Esophagus muscularis mucosa (tissue), 3 donors: ENCODE data around the gene EPHA2.

Experiments used
- CTCF ChIP-seq, 3 experiments: fragments of 200-600 bp in 2 of 3; fragments of 450-650 bp in 1 of 3; sonication (generic) in 2 of 3; IDR thresholded peaks; one replicate each; pipeline ENCODE4 v1.5.1; 2017 to 2019; ENCODE audit warnings: antibody characterized with exemption in 3 of 3, mild to moderate bottlenecking in 2 of 3, moderate library complexity in 1 of 3
- POLR2A ChIP-seq: fragments of 450-650 bp; IDR thresholded peaks from one replicate; pipeline ENCODE4 v1.6.1; 2017; ENCODE audit warnings: antibody characterized with exemption, moderate library complexity, mild to moderate bottlenecking, low read depth
- POLR2AphosphoS5 ChIP-seq, 2 donors: sonication (generic); formaldehyde crosslinking; IDR thresholded peaks; one replicate each; pipeline ENCODE4 v1.6.1; 2017; ENCODE audit warnings: antibody characterized with exemption in 2 of 2

- TF ChIP-seq POLR2A (no peak), CTCF (IDR thresholded peaks at IDR 0.05) (no peak), POLR2AphosphoS5 (IDR thresholded peaks at IDR 0.05) (no peak)
Measured at GRCh38 chr1:16135501-16135900, 20.4 kb downstream of the EPHA2 start.
